Brain pericyte (primary cell): ENCODE results near the gene NGFR.
"Not testable (repeated sequence)": the region's sequence is repeated elsewhere in the genome, so short reads cannot be mapped to it uniquely, and the experiment has no call there.

Source experiments
- DNase-seq: peaks from one replicate; pipeline ENCODE4 v3.0.0-alpha.2; 2012; ENCODE audit warnings: low read depth, low spot score

Gene NGFR

DNA sequence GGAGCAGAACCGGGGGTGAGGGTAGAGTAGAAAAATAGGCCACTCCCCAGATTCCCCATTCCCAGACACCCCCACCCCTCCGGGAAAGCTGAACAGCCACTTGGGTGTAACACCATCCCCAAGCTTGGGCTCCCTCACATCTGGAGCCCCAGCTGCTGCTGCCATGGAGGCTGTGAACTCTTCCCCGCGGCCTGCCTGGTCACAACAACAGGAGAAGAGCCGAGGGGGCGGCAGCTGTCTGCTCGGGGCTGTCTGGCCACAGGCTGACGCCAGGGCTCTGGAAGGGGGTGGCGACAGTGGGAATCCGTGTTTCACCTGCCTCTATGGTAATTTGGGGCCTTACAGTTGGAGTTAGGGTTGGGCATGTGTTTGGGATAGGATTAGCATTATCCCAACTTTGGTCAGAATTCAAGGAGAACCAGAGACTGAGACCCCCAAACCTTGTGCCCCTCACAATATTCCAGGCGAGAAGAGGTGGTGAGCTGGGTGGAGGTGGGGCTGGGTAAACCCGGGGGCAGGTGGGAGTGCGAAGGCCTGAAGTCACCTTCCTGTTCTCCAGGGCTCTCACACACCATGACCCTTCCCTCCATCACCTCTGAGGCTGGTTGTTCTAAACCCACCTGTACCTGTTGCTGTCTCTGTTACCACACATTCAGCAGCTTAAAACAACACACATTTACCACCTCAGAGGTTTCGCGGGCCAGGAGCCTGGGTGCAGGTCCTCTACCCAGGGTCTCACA, 50.9 kb downstream of the NGFR start:
- DNase-seq, result no peak

DNA sequence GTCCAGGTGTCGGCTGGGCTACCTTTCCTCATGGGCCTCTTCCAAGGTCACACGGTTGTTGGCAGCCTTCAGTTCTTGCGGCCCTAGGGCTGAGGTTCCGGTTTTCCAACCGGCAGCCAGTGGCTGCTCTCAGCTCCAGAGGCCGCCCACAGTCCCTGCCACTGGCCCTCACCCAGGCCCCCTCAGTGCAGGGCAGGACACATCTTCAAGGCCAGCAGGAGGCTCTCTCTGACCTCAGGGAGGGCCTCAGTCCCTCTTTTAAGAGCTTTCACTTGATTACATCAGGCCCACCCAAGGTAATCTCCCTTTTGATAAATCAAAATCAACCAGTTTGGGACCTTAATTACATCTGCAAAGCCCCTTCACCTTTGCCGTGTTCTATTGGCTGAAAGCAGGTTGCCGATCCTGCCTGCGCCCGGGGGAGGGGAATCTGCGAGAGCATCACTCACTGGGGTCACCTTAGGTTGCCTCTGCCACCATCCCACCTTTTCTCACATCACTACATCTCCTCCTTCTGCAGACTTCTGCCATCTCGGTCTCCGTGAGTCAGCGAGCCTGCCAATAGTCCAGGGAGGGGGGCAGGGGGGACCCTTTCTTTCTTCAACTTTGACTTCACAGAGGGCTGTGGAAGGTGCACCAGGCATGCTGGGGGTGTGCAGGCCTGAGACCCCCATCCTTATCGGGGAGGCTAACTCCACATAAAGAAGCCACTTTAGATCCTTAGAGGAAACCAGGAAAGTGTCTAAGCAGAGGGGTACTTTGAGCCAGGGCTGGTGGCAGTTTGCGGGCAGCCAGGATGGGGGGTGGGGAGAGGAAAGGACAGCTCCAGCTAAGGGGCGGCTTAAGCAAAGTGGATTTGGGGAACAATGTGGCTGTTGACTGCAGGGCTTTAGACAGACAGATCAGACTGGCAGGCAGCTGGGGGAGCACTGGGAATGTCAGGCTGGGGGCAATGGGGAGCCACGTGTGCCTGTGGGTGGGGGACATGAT, 51.7 kb downstream of the NGFR start:
- no peak for DNase-seq

DNA sequence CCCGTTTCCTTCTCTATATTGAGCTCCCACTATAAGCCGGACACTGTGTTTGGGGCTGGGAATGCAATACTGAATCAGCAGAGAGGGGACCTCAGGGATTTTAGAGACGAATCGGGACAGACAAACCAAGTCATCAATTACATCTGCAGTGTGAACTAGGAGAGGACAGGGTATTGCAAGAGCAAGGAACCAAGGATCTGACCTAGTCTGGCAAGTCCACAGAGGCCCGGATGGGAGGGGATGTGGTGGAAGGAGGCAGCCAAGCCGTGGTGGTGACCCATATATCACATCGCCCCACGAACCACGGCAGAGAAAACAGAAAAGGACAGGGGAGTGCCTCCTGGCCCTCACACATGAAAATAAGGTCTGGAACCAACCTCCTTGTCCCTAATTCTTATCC, 52.5 kb downstream of the NGFR start:
- no peak for DNase-seq

DNA sequence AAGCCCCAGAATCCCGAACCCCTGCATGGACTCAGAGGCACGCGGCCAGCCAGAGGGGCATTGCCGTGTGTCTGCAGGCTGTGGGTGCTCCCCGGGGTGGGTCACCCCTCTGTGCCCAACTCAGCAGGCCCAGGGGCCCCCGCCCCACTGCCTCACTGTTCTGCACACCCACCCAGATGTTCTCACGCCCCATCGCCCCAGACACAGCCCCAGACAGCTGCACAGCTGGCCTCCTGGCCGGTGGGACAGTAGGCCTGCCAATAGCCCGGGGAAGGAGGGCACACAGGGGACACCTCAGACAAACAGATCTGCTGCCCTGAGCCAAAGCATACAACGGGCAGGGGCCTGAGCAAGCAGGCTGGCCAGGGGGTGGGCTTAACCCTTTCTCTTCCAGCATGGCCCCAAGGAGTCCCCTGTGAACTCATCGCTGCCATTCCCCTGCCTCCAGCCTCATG, 53.0 kb downstream of the NGFR start:
- no peak for DNase-seq

DNA sequence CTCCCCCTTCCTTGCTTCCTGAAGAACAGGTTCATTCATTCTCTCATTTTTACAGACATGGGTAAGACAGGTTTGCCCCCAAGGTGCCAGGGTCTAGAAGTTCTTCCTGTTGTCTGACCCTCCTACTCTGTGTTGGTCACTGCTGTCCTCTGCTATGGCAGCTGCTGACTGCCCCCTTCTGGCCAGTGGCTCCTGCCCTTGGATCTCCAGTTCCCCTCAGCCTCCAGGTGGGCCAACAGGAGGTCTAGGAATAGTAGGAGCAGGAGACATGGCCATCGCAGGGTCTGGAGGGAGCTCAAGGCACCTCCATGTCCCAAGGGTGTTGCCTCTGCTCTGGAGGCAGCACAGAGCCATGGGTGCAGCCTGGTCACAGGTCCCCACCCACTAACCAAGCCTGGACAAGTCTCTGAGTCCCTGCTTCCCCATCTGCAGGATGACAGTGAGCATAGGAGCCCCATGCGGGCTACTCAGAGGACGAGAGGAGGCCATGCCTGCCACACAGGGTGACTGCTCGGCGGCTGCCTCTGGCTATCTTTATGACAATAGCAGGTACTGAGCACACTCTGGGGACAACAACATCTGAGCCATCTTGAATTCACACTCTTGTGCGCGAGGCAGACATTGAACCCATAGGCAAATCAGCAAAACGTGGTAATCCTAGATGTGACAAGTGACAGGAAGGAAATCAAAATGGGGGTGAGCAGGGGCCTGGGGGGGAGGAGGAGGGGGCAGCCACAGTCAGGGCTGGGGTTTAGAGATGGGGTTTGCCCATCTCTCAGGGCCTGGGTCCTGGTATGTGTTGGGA, 53.6 kb downstream of the NGFR start:
- no peak for DNase-seq

DNA sequence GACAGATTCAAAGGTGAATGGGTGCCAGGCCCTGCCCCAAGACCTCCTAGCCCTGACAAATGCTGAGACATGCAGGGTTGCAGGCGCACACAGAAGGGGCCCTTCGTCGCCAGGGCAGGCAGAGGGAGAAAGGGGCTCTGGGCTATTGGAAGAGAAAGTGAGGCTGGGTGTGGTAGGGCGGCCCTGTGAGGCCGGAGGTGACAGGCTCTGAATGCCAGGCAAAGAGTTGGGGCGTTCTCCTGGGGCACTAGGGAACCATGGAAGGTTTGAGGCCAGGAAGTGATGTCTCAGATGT, 54.2 kb downstream of the NGFR start:
- DNase-seq, result no peak

DNA sequence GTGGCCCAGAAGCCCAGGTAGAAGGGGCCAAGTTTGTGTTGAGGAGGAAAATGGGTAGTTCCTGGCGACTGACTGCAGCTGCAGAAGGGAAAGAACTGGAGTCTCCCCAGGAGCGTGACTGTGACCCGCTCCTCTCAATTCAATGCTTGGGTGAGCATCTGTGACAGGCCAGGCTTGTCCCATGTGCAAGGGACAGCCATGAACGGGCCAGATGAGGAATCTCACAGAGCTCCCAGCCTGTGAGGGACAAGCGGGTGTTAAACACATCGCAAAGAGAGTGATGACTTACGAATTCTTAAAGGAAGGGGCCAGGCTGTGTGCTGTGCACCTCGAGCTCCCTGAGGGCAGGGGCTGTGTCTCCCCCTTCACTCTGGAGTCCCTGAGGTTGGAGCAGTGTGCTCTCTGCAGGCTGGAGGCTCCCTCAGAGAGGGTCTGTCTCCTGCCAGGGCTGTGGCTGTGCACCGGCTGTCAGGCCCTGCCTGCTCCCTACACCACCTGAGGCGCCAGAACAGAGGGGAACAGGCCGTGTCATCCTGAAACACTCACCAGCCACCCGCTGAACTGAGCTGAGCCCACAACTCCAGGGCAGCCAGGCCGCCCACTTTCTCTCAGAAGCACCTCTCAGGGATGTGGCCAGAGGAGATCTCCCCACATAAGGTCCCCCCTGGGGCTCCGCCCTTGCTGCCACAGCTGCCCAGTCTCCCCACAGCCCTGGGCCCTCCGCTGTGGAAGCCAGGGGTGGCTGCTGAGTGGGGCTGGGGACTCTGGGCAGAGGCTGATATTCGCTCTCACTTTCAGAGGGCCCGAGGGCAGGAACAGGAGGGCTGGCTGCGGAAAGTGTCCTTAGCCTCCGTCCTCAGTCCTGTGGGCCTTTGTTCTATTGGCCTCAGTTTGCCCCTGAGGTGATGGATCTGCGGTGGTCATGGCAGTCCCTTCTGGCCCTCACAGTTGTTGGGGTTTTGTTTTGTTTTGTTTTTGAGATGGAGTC, 54.9 kb downstream of the NGFR start:
- no peak for DNase-seq

DNA sequence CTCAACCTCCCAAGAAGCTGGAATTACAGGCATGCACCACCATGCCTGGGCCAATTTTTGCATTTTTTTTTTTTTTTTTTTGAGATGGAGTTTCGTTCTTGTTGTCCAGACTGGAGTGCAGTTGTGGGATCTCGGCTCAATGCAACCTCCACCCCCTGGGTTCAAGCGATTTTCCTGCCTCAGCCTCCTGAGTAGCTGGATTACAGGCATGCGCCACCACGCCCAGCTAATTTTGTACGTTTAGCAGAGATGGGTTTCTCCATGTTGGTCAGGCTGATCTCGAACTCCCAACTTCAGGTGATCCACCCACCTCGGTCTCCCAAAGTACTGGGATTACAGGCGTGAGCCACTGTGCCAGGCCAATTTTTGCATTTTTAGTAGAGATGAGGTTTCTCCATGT, 55.7 kb downstream of the NGFR start:
- not testable (repeated sequence) for DNase-seq

DNA sequence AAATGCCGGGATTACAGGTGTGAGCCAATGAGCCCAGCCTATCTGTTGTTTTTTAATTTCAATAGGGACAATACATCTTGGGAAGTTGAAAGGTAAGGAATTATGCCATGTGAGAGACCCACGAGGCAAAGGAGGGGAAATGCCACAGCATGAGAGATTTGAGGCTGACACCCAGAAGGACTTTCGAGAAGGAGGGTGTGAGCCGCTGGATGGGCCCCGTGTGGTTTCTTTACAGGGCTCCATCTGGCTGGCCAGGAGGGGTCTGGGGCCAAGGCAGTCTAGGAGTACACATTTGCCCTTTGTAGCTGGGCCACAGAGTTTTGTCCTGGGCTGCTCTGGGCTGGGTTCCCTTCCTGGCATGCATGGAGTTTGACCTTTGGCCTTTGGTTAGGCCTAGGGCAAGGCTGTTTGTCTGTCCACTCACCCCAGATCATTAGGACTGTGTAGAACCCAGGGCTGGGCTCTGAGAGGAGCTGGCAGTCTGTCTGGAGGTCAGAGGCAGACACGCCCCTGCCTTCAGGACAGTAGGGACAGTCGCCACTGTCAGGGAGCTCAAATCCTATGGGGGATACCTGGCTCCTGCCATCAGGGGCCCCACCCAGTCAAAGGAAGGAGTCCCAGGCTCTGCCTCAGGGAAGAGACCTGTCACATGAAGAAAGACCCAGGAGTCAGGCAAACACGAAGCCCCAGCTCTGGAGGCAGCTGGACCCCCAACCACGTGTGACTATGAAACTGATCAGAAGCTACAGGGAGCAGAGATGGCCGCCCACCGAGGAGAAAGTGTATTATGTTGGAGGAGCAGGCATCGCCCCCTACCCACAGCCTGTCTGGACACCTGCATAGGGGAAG, 56.4 kb downstream of the NGFR start:
- no peak for DNase-seq

DNA sequence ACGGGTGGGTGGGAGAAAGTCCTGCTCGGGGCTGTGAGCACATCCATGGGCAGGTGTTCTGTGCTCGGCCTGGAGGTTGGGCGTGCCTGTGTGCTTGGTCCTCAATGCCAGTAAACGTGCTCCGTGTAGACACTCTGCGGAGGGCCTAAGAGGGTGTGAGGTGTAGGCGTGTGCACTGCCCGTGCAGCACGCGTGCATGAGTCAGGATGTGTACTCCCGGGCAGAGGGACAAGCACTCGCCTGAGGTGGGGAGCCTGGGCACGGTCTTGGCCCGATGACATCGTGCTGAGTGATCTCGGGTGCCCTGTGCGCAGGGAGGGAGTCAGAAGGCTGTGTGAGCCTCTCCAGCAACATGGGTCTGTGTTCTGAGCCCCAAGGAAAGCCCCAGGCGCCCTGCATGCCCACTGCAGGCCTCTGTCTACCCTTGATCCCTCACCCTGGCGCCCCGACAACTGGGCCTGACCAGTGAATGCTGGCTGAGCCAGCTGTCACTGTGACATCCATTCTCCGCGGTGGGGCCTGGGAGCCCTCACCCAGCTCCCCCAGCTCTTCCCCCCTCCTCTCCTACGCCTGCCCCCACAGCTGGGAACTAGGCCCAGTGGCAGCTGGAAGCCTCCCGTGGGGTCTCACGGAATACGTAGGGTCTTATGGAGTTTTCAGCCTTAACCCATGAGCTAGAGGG, 57.1 kb downstream of the NGFR start:
- DNase-seq, result no peak

DNA sequence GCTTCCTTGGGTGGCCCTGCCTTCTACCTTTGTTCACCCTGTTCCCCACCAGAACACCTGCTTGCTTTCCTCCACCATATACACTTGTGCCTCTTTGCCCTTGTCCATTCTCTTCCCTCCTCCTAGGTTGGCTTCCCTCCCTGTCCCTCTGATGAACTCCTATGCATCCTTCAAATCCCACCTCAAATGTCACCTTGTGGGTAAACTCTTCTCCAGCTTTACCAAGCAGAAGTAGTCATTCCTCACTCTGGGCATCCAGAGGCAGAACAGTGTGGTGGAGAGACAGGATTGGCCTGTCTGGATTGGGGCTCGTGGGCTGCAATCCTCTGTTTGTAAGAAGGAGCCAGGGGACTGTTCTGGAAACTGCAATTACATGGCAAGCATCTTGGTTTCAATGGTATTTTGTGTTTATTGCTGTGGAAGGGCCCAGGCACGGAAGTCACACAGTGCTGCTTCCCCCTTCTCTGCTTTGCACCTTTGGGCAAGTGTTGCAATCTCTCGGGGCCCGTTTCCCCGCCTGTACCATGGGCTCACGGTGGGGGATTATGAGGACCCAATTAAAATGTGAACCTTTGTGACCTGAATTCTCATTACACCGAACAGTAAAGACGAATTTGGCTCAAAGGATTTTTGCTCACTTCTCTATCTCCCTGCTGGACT, 58.7 kb downstream of the NGFR start:
- DNase-seq, result no peak

DNA sequence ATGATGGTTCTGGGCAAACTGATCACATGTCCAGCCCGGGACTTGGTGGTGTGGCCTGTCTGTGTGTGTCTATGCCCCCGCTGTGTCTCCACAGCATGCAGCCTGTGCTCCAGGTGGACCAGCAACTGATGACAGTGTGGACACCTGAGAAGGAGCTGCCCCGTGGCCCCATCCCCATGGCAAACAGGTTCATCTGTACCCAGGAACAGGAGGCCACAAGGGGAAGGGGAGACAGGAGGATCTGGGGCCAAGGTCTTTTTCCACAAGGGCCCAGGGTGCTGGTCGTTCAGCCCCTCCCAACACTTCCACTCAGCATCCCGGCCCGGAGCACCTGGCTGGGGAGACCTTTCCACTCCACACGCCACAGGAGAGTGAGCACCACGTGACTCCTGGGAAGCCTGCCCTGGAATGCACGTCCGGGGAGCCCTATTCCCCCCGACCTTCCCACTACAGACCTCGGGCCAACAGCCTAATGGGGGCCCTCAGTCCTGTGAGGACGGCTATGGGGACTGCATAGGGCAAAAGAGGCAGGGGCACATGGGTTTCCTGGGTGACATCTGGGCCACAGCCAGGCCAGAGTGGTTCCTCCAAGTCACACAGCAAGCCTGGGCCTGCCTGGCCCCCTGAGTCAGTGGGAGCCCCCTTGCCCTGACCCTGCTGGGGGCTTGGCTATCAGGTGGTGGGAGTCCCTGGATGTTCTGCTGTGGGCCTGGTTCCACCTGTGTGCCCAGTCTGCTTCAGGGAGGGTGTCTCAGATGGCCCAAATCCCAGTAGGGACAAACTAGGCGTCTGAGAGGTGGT, 59.8 kb downstream of the NGFR start:
- DNase-seq, result no peak

DNA sequence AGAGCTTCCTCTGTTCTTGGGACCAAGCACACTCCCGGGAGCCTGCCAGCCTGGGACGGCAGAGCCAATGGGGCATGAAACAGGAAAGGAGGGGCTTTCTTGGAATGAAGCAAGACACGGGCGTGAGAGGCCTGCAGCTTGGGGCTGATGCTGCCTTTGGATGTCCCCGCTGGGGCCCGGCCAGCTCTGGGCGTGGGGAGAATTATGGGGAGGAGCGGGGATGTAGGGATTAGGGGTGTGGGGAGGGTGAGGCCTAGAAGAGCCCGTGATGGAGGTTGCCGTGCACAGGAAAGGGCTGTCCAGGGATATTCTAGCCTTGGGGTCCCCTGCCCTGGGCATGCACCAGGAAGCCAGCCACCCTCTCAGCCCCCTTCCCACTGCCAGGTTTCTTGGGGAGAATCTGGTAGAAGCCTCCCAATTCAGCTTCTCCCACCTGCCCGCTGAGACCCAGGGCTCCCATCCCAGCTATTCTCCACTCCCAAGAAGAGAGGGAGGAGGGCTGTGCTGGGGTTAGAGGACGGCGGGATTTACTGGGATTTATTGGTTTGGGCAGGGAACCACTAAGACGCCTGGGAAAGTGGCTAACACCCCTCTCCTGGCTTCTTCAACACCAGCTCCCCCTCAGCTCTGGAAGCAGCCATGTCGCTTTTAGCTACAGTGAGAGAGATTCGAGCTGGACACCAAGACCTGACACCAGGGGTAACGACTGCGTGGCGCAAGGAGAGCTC, 60.6 kb downstream of the NGFR start:
- DNase-seq, result no peak

DNA sequence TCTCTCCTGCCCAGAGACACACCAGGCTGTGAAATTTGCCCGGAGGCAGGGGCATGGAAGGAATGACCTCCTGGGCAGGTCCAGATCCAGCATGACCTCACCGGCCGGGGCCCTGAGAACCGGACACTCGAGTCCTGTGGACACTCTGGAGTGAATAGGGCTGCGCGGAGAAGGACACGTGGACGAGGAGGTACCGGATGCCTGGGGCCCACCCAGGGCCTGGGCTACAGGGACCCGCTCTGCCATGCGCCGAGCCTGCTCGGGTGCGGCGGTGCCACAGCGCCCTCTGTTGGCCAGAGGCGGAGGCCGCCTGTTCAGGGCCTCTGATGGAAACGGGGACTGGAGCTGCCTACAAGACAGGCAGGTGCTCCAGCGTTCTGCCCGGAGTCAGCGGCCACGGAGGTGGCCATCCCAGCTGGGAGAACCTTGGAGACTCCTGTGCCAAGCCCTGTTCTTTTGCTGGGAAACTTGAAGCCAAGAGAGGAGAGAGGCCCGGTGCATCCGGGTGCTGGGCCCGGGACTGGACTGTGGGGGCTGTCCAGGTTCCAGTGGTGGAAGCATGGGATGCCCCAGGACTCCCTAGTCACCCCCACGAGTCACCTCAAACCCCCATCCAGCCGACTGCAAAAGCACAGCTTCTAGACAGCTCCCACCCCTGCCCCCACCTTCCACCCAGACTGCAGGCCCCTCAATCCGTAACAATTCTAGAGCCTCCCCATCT, 61.3 kb downstream of the NGFR start:
- no peak for DNase-seq

DNA sequence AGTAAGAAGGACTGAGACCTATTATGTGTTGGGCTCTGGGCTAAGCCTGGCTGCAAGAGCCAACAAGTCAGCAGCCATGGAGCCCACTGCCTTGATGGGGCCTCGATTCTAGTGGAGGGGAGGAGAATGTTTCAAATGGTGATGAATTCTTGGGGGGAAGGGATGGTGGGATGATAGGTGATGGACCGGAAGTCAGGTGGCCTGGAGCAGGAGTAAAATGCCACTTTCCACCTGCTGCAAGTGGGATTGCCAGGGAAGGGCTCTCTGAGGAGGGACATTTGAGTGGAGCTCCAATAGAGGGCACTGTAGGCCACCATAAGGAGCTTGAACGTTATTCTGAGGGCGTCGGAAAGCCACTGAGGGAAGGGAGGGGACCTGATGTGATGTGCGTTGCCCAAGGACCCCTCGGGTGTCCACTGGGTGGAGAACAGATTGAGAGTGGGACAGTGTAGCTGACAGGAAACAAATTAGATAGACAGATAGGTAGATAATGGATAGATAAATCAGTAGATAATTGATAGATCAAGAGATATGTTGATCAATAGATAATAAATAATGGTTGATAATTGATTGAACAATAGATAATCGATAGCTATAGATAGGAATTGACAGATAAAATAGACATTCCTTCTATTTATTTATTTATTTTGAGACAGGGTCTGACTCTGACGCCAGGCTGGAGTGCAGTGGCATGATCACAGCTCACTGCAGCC, 62.4 kb downstream of the NGFR start:
- DNase-seq, result no peak
